ENCODE measurements around the gene ZMYND15. TPM values are rescaled to one million over a fixed set of nuclear protein-coding genes. Genes with fewer than 3 reads are reported as not detected.
"Not testable (repeated sequence)": the region's sequence is repeated elsewhere in the genome, so short reads cannot be mapped to it uniquely, and the experiment has no call there.

Gene ZMYND15
- total and polyA plus RNA-seq, 2 experiments from 2014 or later: 2.9 to 4.1 TPM

GRCh38 chr17:4703330-4703691 lies 36.3 kb upstream of the ZMYND15 start:
- Histone ChIP-seq H3K9me3 (ENCODE audit: low read depth) (no peaks in the 10 kb centered on the region), H4K20me1 (ENCODE audit: insufficient read depth, poor library complexity, severe bottlenecking) (peaks cover 4% of the 10 kb centered on the region), H3K27me3 (no peaks in the 10 kb centered on the region), H3K4me2 (peak overlapping the region; percentile 90), H3K36me3 (replicated peaks; ENCODE audit: insufficient read depth, low read depth) (no peaks in the 10 kb centered on the region), H3K9me2 (replicated peaks; ENCODE audit: insufficient read depth) (no peaks in the 10 kb centered on the region), H3K79me2 (peaks cover 56% of the 10 kb centered on the region), H3K4me1 (ENCODE audit: insufficient read depth) (peaks cover 11% of the 10 kb centered on the region), H3K4me3 (peak overlapping the region; percentile 88), H3K27ac (peak overlapping the region; percentile 77), H2AFZ (peak overlapping the region; percentile 83)
- no peak for TF ChIP-seq EZH2 (IDR thresholded peaks at IDR 0.05; ENCODE audit: borderline replicate concordance)
- no peak for TF ChIP-seq CTCF (IDR thresholded peaks at IDR 0.05; ENCODE audit: poor library complexity)
- no peak for TF ChIP-seq EZH2phosphoT487 (IDR thresholded peaks at IDR 0.05; ENCODE audit: low read depth, severe bottlenecking, unreplicated experiment)
- WGBS (ENCODE audit: low lambda C conversion rate, missing lambda C conversion rate): 7% methylated on average over 15 of the region's 15 CpGs
- no peak for DNase-seq (ENCODE audit: low spot score)

GRCh38 chr17:4704574-4704907 lies 35.1 kb upstream of the ZMYND15 start:
- H3K9me2 ChIP-seq (replicated peaks; ENCODE audit: insufficient read depth); H4K20me1 ChIP-seq (ENCODE audit: insufficient read depth, poor library complexity, severe bottlenecking); H3K36me3 ChIP-seq (replicated peaks; ENCODE audit: insufficient read depth, low read depth); H3K27me3 ChIP-seq; DNase-seq (ENCODE audit: low spot score); H3K9me3 ChIP-seq (ENCODE audit: low read depth): not testable (repeated sequence)
- H3K4me3 ChIP-seq: peak overlapping the region; percentile 88
- WGBS (ENCODE audit: low lambda C conversion rate, missing lambda C conversion rate): 65% methylated on average over 14 of the region's 14 CpGs
- peaks cover 14% of the 10 kb centered on the region for H3K4me1 ChIP-seq (ENCODE audit: insufficient read depth)
- peaks cover 44% of the 10 kb centered on the region for H3K79me2 ChIP-seq
- H2AFZ ChIP-seq: peak overlapping the region; percentile 83
- peak overlapping the region; percentile 90 for H3K4me2 ChIP-seq
- peak overlapping the region; percentile 77 for H3K27ac ChIP-seq

GRCh38 chr17:4704991-4705390 lies 34.6 kb upstream of the ZMYND15 start:
- Histone ChIP-seq H3K9me2 (replicated peaks; ENCODE audit: insufficient read depth) (no peaks in the 10 kb centered on the region), H3K9me3 (ENCODE audit: low read depth) (no peaks in the 10 kb centered on the region), H3K4me2 (peak overlapping the region; percentile 90), H3K36me3 (replicated peaks; ENCODE audit: insufficient read depth, low read depth) (no peaks in the 10 kb centered on the region), H2AFZ (no peak overlapping the region), H3K4me3 (no peak overlapping the region), H3K4me1 (ENCODE audit: insufficient read depth) (peaks cover 14% of the 10 kb centered on the region), H4K20me1 (ENCODE audit: insufficient read depth, poor library complexity, severe bottlenecking) (no peaks in the 10 kb centered on the region), H3K27ac (no peak overlapping the region), H3K27me3 (no peaks in the 10 kb centered on the region), H3K79me2 (peaks cover 39% of the 10 kb centered on the region)
- DNase-seq (ENCODE audit: low spot score): no peak
- 96% methylated on average over 15 of the region's 15 CpGs for WGBS (ENCODE audit: low lambda C conversion rate, missing lambda C conversion rate)
- no peak for TF ChIP-seq CTCF (IDR thresholded peaks at IDR 0.05; ENCODE audit: poor library complexity)
- no peak for TF ChIP-seq EZH2phosphoT487 (IDR thresholded peaks at IDR 0.05; ENCODE audit: low read depth, severe bottlenecking, unreplicated experiment)
- TF ChIP-seq EZH2 (IDR thresholded peaks at IDR 0.05; ENCODE audit: borderline replicate concordance): no peak

GRCh38 chr17:4706121-4706520 lies 33.5 kb upstream of the ZMYND15 start:
- no peak for TF ChIP-seq CTCF (IDR thresholded peaks at IDR 0.05; ENCODE audit: poor library complexity)
- TF ChIP-seq EZH2 (IDR thresholded peaks at IDR 0.05; ENCODE audit: borderline replicate concordance): no peak
- no peak for TF ChIP-seq EZH2phosphoT487 (IDR thresholded peaks at IDR 0.05; ENCODE audit: low read depth, severe bottlenecking, unreplicated experiment)
- H3K4me2 ChIP-seq: no peak overlapping the region
- H3K79me2 ChIP-seq: peaks cover 30% of the 10 kb centered on the region
- no peak for DNase-seq (ENCODE audit: low spot score)
- no peaks in the 10 kb centered on the region for H3K9me2 ChIP-seq (replicated peaks; ENCODE audit: insufficient read depth)
- H4K20me1 ChIP-seq (ENCODE audit: insufficient read depth, poor library complexity, severe bottlenecking): no peaks in the 10 kb centered on the region
- WGBS (ENCODE audit: low lambda C conversion rate, missing lambda C conversion rate): 71% methylated on average over 7 of the region's 7 CpGs
- H3K27me3 ChIP-seq: no peaks in the 10 kb centered on the region
- H3K4me3 ChIP-seq: no peak overlapping the region
- H3K27ac ChIP-seq: no peak overlapping the region
- H2AFZ ChIP-seq: no peak overlapping the region
- H3K36me3 ChIP-seq (replicated peaks; ENCODE audit: insufficient read depth, low read depth): no peaks in the 10 kb centered on the region
- peaks cover 17% of the 10 kb centered on the region for H3K4me1 ChIP-seq (ENCODE audit: insufficient read depth)
- H3K9me3 ChIP-seq (ENCODE audit: low read depth): no peaks in the 10 kb centered on the region

Data from hepatocyte (in vitro differentiated cells).